ENCODE data around the gene KRTAP10-2.
A peak's percentile ranks its signal among the peaks of the same experiment; 100 is the strongest.

KRTAP10-2 gene, protein sequence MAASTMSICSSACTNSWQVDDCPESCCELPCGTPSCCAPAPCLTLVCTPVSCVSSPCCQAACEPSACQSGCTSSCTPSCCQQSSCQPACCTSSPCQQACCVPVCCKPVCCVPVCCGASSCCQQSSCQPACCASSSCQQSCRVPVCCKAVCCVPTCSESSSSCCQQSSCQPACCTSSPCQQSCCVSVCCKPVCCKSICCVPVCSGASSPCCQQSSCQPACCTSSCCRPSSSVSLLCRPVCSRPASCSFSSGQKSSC

DNA sequence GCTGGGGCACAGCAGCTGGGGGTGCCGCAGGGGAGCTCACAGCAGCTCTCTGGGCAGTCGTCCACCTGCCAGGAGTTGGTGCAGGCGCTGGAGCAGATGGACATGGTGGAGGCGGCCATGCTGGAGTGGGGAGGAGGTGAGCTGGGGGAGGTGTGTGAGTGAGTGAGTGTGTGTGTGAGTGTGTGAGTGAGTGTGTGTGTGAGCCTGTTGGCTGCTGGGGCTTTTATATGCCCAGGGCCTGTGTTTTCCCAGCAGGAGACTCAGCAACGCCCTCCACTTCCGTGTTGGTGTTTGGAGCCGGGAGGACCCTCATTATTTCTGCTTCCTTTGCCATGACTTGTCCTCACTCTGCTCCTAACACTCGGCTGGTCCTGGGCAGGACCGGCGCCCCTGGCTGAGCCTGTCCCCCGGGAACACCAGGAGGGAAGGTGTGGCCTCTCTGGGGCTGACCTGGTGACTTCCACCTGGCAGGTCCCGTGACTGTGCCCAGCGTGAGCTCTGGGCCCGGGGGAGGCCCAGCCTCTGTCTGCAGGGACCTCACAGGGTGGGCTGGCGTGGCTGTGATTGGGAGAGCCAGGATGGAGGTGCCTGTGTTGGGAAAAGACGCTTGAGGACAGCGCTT is at the start of gene KRTAP10-2:
Gene KRTAP10-2 (minus strand): TSS at position 166 of the 622 bp plus-strand sequence. CDS start 47 bp downstream, at position 119.
- DNase-seq = peak; percentile 60

DNA sequence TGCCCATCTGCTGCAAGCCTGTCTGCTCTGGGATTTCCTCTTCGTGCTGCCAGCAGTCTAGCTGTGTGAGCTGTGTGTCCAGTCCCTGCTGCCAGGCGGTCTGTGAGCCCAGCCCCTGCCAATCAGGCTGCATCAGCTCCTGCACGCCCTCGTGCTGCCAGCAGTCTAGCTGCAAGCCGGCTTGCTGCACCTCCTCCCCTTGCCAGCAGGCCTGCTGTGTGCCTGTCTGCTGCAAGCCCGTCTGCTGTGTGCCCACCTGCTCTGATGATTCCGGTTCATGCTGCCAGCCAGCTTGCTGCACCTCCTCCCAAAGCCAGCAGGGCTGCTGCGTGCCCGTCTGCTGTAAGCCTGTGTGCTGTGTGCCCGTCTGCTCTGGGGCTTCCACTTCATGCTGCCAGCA is 49.8 kb upstream of the KRTAP10-2 start:
- DNase-seq = peak; percentile 44

DNA sequence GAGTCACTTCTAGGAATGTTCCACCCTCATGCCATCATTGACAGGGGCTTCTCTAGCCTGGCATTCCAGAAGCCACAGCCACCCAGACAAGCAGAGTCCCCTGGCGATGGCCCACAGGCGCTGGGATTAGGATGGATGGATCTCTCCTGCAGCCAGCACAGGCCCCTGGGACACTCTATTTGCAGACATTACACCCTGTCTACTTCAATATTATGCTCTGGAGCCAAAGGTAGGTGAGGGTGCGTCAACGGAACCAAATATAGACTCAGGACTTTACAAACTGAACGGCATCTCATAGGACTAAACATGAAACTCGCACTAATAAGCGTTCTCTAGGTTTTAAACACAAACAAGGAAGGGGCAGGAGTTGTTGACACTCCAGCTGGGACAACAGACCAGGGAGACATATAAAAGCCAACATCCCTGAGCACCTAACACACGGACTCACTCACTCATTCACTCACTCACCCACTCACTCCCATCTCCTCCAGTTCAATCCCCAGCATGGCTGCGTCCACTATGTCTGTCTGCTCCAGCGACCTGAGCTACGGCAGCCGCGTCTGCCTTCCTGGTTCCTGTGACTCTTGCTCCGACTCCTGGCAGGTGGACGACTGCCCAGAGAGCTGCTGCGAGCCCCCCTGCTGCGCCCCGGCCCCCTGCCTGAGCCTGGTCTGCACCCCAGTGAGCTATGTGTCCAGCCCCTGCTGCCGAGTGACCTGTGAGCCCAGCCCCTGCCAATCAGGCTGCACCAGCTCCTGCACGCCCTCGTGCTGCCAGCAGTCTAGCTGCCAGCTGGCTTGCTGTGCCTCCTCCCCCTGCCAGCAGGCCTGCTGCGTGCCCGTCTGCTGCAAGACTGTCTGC is 49.0 kb upstream of the KRTAP10-2 start, which contains the start of gene KRTAP10-7:
Gene KRTAP10-7 (plus strand): TSS at position 480 of the 861 bp plus-strand sequence. CDS start 25 bp downstream, at position 505.
- DNase-seq = peak; percentile 21

DNA sequence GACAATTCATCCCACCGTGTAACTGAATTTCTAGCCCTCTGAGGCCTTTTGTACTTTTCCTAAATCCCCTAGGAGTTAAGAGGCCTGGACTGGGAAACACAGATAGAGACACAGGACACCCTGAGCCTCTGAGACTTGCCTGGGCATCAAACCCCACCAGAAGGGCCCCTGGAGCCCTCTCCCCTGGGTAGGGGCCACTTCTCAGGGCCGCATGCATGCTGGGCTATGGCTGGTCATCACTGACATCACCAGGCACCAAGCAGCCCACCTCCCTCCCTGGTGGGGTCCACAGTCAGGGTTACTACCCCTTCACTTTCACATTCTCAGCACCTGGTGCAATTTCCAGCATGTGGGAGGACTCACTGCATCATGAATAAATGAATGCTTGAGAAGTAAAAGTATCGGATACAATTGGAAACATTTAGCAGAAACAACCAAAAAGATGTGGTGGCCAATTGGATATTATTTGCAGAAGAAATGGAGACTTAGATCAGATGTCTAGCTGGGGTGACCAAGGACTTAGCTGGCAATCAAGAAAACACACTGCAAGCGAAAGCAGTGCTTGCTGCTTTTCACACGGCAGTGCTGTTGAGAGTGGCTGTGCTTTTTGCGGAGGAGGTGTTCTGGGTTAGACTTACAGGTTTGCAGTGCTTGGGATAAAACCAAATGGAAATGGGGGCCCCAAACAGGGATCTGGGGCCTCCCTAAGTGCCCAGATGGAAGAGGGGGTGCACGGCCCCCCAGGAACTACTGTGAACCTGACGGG is 48.1 kb upstream of the KRTAP10-2 start:
- DNase-seq = no peak

DNA sequence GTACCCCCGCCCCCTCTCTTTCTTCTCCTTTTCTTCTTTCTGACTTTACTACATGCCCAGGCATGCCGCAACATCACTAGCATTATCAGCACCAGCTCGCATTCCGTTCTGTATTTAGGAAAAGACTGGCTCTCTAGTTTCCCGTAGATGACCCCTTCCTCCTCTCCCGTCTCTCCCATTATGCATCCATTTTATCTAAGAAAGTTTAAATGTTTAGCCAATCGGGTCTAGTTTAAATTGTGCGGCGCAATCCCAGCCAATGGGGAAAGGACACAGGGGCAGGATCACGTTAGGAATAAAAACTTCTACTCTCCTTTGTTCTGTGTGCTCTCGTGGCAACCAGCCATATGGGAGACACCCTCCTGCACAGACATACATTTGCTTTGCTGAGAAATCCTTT is 46.8 kb upstream of the KRTAP10-2 start:
- DNase-seq = no peak

DNA sequence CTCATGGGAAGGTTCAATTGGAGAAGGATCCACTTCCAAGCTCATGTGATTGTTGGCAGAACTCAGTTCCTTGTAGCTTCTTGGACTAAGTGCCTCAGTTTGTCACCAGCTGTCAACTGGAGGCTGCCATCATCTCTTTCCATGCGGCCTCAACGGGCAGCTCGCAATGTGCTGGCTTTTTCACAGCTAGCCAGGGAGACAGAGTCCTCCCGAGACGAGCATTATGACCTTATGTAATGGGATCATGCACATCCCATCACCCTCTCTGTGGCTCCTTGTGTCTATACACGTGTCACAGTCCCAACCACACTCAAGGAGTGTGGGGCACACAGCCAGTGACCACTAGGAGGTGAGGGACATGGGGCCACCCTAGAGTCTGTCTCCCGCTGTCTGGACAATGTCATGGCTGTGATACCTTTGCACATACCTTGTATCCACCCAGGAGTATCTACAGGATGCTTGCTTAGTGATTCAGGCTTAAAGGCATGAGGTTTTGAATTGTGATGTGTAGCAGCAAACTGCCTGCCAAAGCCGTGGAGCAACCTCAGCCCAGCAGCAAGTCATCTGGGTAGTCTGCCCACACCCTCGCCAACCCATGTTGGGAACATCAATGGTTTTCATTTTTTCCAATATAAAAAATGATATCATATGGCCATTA is 44.9 kb upstream of the KRTAP10-2 start:
- peak; percentile 8 for DNase-seq

DNA sequence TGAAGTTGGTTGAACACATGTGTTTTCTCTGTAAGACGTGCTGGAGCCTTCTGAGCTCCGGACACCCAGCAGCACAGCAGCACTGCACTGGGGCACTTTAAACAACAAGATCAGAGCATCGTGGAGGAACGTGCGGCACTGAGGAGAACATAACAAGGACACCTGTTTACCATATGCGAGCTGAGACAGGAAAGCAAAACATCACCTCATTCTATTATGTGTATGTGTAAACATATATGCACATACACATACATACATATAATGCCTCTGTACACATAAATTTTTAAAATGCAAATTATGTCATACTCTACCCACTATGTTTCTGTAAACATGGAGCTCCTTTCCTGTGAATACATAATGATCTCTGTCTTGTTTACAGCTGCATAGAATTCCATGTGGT is 44.2 kb upstream of the KRTAP10-2 start:
- no peak for DNase-seq

DNA sequence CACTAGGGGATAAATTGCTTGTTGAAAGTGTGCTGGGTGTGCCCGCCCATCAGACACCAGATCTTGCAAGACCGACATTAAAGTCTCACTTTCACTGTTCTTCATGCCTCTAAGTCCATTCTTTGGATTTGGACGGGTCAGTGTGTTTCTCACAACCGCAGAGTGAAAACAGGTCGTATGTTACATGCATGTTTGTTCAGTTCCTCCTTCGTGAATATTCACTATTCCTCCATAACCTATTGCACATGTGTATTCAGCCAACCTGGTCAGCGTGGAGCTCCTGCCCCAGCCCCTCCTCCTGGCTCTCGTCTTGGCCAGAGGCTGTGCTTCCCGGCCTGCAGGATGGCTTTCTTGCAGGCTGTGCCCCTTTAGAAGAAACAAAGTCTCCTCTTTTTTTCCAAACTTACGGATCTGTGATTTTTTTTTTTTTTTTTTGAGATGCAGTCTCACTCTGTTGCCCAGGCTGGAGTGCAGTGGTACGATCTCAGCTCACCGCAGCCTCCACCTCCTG is 43.2 kb upstream of the KRTAP10-2 start:
- no peak for DNase-seq

DNA sequence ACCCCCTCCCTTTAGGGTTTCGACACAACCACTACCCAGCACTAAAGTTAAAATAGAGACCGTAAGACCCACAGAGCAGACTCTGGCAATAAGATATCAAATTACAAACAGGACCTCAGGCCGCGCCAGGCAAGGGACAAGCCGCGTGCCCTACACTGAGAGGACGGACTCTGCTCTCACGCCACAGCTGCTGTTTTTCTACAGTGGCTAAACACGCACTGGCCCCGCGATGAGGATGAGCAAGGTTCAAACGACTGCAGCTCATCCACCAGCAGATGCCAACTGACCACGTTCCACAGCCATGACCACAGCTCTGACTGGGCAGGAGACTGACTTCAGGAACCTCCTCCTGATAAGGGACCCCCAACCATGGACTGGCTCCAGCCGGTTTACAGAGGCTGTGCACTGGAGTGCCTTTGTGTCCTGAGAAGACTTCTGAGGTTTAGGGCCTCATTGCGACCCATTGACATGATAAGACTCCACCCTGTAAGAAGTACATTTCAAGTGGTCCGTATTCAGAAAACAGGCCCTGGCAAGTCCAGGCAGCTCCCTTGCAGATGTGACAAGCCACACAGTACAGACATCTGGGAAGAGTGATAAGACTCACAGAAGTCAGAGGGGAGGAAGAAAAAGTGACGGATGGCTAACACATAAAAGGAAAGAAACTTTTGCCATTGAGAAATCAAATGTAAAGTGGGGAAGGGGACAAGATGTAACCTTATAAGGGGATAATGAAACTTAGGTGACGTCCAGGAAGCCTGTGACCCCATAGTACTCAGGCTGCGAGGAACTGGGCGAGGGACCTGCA is 42.5 kb upstream of the KRTAP10-2 start:
- peak; percentile 60 for DNase-seq

DNA sequence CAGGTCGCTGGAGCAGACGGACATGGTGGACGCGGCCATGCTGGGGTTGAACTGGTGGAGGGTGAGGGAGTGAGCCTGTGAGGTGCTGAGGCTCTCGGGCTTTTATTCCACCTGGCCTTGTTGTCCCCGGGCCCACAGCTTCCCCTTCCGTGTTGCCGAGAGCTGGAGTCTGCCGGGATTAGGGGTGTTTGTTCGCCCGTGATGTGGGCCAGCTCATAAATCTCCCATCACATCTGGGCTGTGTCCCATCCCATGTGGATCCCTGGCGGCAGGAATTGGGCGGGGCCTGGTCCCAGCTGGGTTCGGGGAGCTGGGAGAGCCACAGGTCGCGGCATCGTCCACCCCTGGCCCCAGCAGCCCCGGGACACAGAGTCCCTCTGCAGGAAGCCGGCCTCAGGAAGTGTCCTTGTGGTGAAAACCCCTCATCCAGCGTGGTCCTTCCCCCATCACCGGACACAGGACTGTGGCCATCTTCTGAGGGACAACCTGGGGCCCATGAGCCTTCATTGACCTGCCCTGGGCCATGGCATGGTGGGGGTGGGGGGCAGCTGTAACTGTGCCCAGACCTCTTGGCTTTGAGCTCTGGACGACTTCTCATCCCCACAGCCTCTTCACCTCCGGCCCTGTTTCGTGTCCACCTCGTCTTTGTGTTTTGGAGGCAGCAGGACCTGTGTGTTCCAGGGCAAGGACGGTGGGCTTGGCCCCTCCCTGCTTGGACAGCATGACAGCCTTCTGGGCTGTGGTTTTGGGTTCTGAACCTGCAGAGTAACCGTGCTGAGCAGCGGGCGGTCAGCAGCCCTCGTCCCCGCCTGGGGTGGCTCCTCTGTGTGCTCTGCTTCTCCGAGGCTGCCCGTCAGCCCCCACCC is 41.4 kb upstream of the KRTAP10-2 start, which contains the start of gene KRTAP10-6:
Gene KRTAP10-6 (minus strand): TSS at position 60 of the 866 bp plus-strand sequence. CDS start 21 bp downstream, at position 39.
- DNase-seq = peak; percentile 48

DNA sequence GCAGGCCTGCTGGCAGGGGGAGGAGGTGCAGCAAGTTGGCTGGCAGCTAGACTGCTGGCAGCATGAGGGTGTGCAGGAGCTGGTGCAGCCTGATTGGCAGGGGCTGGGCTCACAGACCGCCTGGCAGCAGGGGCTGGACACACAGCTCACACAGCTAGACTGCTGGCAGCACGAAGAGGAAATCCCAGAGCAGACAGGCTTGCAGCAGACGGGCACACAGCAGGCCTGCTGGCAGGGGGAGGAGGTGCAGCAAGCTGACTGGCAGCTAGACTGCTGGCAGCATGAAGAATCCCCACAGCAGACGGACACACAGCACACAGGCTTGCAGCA is 40.5 kb upstream of the KRTAP10-2 start:
- peak; percentile 28 for DNase-seq

DNA sequence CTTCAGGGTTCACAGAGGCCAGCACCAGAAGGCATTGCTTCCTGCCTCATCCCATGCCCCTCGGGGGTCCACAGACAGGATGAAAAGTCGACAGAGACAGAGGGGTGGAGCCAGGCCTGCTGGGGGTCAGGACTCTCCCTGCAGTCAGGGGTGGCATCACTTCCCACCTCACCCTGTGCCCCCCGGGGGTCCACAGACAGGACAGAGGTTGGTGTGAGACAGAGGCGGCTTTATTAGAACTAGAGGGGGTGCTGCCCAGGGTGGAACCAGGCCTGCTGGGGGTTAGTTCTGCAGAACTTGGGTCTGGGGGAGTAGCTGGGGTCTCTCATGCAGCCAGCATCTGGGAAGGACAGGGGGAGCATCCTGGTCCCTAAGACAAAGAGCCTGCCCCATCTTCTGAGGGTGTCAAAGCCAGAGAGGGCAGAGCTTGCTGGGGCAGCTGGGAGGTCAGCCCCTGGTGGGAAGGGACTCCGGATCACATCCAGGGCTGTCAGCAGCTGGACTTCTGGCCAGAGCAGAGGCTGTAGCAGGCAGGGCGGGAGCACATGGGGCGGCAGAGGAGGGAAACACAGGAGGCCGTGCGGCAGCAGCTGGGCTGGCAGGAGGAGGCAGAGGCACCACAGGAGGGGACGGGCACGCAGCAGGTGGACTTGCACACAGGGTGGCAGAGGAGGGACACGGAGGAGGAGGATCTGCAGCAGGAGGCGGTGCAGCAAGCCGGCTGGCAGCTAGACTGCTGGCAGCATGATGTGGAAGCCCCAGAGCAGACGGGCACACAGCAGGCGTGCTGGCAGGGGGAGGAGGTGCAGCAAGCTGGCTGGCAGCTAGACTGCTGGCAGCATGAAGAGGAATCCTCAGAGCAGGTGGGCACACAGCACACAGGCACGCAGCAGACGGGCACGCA is 39.8 kb upstream of the KRTAP10-2 start:
- peak; percentile 26 for DNase-seq

DNA sequence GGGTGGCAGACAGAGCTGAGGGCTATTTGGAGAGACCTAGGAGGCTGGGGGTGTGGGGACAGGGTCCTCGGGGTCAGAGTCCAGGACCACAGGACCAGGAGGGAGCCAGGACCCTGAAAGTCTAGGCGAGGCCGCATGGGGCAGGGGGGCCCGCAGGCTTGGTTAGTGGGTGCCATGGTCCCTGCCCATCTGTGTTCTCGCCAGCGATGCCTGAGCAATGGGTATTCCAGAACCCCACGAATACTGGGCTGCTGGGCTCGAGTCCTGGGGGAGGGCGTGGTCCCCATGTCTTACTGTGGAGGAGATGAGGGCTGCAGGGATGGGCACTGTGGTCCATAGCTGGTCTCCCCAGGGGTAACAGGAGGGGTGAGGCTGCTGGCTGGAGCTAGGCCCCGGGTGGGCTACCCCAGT is 39.0 kb upstream of the KRTAP10-2 start:
- DNase-seq = no peak

DNA sequence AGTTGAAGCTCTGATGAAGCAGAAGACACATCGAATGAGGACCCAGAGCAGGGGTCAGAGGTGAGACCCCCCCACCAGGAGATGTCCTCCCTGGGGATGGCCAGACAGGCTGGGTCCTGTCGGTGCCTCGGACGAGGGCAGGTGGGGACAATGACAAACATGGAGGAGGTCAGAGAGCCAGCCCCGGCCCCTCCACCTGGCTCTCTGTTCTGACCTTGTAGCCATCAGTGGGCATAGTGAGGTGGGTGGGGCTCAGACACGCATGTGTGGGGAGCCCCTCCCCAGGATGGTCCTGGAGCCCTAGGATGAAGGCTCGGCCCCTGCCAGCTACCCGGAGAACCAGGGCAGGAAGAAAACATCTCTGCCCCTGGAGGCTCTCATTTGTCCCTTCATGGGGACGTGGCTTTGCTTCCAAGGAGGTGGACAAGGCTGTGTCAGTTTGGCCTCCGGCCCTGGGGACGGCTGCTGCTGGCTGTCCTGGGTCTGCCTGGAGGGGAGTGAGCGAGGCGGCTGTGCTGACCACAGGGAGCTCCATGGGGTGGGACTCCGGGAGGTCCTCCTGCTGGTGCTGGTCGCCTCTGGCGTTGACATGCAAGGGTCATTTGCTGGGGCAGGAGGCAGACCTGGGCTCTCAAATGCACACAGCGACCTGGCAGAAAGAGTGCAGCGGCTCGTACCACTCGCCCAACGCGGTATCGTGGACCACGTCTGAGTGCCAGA is 38.4 kb upstream of the KRTAP10-2 start:
- no peak for DNase-seq

DNA sequence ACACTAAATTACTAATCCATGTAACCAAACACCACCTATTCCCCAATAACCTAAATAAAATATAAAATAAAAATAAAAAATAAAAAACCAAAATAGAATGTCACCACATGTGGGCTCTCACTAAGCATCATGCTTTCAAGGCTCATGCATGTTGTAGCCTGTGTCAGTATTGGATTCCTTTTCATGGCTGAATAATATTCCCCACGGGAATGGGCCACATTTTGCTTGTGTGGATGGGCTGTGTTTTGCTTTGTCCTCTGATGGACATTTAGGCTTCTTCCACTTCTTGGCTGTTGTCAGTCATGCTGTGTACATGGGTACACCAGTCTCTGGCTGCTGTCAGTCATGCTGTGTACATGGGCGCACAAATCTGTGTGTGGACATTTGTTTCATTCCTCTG is 37.8 kb upstream of the KRTAP10-2 start:
- no peak for DNase-seq

DNA sequence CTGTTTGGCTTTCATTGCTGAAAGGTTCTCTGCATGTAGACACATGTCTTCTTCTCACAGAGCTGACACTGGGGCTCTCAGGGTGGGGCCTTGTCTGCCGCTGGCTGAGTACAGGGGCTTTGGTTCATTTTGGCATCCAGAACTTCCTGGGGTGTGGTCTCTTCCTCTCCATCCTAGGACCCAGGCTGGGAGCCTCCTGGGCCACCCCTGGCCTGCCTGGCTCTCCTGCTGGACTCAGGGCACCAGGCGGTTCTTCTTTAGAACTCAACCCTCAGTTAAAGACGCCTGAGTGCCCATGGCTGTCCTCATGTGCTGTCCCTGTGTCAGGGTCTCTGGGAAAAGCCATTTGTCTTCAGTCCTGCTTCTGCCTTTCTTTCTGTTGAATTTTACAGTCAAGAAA is 34.6 kb upstream of the KRTAP10-2 start:
- no peak for DNase-seq

DNA sequence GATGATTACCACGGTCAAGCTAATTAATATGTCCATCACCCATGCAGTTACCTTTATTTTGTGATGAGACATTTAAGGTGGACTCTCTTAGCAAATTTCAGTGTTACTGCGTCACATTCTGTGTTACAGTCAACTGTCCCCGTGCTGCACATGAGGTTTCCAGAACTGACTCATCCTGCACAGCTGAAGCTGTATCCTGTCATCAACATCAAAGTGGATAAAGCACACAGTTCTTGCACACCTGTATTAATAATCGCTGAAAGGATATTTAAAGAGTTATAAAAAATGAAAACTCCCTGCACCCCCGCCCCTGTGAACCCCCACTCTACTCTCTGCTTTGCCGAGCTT is 32.5 kb upstream of the KRTAP10-2 start:
- DNase-seq = no peak

DNA sequence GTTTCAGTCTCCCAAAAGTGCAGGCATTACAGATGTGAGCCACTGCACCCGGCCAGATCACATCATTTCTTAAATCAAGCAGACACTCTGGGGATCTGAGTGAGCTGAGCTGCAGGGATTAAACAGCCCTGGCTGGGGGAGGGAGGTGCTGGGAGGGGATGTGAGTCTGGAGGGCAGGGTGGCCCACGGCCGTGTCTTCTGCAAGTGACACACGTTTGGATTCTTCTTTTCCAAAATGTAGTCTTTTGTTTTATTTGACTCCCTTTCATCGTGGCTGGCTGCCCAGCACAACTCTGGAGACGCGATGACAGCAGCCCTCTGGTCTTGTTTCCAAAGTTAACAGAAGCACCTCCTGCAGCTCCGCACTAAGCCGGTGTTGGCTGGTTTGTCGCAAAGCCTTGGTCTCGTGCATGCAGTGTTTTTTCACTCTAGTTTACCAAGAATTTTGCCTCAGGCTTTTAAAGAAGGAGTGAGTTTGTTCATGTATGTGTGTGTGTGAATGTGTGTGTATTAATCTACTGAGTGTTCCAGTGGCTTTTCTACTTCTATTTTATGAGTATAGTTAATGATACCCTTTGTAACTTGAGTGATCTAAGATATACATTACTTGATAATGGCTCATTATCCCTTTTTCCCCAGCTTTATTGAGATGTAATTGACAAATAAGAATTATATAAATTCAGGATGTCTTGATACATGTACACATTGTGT is 31.9 kb upstream of the KRTAP10-2 start:
- DNase-seq = no peak

All from DMS53 (cell line).